ENCODE measurements around the gene ABCB8.

DNA sequence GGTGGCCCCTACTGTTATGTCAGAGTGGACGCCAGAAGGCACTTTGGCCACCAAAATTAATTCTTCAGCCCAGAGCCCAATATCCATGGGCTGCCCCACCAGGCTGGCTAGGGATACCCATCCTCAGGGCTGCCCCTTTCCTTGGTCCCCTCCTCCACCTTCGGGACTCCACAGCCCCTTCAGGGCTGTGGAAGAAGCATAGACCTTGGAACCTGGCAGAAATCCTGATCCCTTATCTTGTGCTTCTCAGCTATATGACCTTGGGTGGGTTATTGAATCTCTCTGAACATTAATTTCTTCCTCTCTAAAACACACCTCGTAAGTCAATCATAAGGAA, 55.5 kb downstream of the ABCB8 start:
- TF ChIP-seq, protein P1, sequence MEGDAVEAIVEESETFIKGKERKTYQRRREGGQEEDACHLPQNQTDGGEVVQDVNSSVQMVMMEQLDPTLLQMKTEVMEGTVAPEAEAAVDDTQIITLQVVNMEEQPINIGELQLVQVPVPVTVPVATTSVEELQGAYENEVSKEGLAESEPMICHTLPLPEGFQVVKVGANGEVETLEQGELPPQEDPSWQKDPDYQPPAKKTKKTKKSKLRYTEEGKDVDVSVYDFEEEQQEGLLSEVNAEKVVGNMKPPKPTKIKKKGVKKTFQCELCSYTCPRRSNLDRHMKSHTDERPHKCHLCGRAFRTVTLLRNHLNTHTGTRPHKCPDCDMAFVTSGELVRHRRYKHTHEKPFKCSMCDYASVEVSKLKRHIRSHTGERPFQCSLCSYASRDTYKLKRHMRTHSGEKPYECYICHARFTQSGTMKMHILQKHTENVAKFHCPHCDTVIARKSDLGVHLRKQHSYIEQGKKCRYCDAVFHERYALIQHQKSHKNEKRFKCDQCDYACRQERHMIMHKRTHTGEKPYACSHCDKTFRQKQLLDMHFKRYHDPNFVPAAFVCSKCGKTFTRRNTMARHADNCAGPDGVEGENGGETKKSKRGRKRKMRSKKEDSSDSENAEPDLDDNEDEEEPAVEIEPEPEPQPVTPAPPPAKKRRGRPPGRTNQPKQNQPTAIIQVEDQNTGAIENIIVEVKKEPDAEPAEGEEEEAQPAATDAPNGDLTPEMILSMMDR (IDR thresholded peaks at IDR 0.05), result no peak
- TF ChIP-seq EZH2 (IDR thresholded peaks at IDR 0.05; ENCODE audit: borderline replicate concordance, insufficient read depth, low read depth, low read length, poor library complexity, severe bottlenecking), result no peak
